ENCODE results near the gene TMEM181.

GRCh38 chr6:158644231-158645063, 84.6 kb downstream of the TMEM181 start, which contains the start of gene DYNLT1:
- TF ChIP-seq CTCF (IDR thresholded peaks at IDR 0.05; ENCODE audit: poor library complexity) (no peak), EZH2phosphoT487 (IDR thresholded peaks at IDR 0.05; ENCODE audit: low read depth, severe bottlenecking, unreplicated experiment) (no peak), EZH2 (IDR thresholded peaks at IDR 0.05; ENCODE audit: borderline replicate concordance) (no peak)
